ENCODE results near the gene TSPAN7.

Gene TSPAN7

DNA sequence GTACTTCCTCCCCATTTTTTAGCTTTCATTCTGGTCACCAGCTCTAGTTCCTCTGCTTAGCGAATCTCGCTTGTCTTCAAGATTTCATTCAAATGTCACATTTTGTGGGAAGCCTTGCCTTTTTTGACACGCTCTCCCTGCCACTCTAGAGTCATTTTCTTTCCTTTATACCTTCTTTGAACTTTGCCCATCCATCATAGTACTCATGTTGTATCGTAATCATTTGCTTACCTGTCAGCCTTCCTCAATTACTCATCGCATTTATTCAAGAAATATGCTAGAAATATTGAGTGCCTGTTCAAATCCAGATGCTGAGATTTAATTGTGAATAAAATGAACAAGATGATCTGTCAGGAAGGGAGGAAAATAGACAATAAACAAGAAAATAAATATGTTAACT lies 21.8 kb downstream of the TSPAN7 start:
- in situ Hi-C loops (cut with HindIII; ENCODE audit: low sequenced_read_pairs), result no loop called here

DNA sequence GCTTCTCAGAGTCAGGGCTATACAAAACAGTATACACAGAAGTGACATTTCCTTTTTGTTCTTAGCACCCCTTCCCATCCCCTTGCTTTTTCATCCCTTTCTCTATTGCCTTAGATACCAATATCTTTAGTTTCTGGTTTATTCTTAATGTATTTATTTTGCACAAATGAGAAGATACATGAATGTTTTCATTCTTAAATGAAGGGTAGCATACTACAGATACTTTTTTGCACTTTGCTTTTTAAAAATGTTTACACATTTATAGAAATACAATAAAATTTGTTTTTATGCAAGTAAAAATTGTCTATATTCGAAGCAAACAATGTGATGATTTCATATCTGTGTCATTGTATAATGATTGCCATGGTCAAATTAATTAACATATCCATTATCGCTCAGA lies 33.1 kb downstream of the TSPAN7 start:
- in situ Hi-C loops (cut with HindIII; ENCODE audit: low sequenced_read_pairs), result no loop called here

DNA sequence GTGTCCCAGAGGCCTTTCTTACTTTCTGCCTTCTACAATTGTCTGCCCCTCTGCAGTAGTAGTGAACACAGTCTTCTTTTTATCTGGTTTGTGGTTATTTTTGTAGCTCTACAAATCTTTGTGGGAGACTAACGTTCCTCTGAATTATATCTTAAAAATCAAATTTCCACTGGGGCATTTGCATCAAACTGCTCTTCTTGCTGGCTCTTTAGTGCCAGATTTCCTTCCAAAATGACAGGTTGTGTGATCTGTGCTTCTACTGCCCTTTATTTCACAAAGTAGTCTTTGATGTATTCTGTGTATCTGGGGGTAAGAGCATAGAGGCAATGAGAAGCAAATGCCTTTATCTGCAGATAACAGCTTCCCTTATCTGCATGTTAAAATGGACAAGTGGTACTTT lies 34.5 kb downstream of the TSPAN7 start:
- in situ Hi-C loops (cut with HindIII; ENCODE audit: low sequenced_read_pairs), result no loop called here

GRCh38 chrX:38596939-38597338 lies 35.6 kb downstream of the TSPAN7 start:
- in situ Hi-C loops (cut with HindIII; ENCODE audit: low sequenced_read_pairs), result no loop called here

DNA sequence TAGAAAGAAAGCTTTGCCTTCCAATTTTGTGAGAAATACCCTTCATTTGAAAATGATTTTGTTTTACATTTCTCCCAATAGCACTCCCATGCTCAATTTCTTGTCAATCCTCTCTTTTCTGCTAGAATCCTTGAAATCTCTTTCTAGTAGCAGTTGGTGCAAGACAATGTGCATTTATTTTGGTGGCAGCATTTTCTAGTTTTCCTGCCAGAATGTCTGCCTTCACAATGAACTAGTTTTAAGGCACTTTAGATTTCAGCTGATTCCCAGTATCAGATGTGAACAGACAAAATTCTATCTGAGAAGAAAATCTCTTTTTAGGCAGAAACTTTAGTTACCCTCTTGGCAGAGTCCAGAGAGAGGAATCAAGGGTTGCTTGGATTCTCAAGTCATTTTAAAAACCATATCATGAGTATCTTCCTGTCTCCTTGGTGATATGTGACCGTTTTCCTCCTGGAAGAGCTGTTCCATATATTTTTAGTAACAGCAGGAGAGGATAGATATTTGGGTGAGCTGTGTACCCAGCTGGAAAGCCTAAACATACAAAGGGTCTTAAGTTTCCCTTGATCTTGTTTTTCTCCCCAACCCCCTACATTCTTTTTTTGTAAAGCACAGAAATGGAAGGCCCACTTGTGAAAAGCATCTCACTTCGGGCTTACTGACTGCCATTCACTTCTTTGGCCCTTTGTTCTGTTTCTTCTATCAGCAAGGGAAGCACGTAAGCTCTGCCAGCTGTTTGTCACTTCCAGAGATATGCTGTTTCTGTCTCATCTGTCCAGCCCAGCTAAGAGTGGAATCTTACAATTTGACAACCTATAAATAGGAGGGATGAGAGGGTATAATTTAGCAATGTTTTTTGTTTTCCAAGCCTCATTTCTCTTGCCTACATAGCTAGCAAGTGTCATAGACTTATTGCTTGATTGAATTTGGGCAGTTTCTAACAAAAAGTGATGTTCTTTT lies 38.7 kb downstream of the TSPAN7 start:
- in situ Hi-C loops (cut with HindIII; ENCODE audit: low sequenced_read_pairs), result no loop called here

DNA sequence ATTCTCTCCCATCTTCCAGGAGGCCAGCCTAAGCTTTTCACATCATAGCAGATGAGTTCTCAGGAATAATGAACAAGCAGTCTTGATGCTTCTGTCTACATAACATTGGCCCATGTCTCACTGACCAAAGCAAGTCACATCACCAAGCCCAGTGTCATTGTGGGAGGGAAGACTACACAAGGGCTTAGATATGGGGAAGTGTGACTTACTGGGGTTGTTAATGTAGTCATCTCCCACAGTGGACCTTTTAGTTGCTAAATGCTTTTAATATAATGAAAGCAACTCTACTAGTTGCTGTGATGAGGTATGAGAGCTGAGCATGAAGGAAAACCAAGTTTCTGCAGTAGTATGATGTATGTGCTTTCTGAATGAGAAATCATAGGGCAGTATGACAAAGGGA lies 40.5 kb downstream of the TSPAN7 start:
- in situ Hi-C loops (cut with HindIII; ENCODE audit: low sequenced_read_pairs), result no loop called here

DNA sequence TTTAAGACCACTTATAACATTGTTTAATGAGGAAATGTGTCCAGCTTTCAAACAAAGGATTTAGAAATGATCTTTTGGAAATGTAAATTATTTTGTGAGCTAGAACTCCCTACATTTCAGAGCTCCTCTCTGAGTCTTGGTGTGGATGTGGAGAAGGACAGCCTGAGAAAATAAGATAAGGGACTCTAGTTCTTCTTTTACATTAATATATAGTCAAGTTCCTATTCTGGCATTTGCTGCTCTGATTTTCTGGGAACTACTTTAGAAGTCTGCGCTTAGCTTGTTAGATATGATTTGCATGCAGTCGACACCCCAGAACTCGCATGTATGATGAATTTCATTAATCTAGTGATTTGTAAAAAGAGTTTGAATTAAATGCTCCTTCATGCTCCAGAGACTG lies 45.5 kb downstream of the TSPAN7 start:
- in situ Hi-C loops (cut with HindIII; ENCODE audit: low sequenced_read_pairs), result no loop called here

DNA sequence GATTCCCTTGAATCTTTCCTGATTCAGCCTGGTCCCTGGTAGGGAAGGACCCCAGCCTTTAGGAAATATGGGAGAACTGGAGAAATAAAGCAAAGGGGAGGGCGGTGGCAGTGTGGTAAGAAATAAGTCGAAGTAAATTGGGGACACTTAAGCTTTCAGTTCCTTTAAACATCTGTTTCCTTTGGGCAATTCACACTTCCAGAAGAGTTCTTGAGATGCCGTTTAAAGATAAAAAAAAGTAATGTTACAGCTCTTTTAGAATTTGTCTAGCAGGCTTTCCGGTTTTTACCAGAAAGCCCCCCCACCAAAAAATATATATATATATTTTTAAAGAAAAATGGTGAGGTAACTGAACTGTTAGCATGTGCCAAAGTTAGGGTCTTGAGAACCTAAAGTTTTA lies 46.6 kb downstream of the TSPAN7 start:
- in situ Hi-C loops (cut with HindIII; ENCODE audit: low sequenced_read_pairs), result no loop called here

- in situ Hi-C loops (cut with HindIII; ENCODE audit: low sequenced_read_pairs), result no loop called here
Measured at GRCh38 chrX:38610849-38611248, 49.5 kb downstream of the TSPAN7 start.

DNA sequence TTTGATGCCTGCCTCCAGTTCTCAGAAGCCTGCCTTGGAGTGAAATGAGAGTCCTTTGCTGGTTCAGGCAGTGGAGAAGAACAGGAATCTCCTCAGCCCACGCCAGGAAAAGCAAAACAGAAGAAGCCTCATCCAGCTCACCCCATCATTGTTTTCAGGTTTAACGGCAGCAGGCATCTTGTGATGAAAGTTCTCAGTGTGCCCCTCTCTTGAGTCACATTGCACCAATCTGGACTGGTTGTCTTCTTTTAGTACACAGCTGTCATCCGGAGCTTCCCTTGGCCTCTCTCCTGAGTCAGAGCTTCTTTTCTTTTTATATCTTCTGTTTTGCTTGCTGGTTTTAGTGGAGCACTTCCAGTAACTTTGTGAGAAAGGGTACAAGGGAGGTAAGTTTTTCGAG lies 50.9 kb downstream of the TSPAN7 start:
- in situ Hi-C loops (cut with HindIII; ENCODE audit: low sequenced_read_pairs), result no loop called here

- in situ Hi-C loops (cut with HindIII; ENCODE audit: low sequenced_read_pairs), result no loop called here
Measured at GRCh38 chrX:38614485-38614884, 53.1 kb downstream of the TSPAN7 start.

GRCh38 chrX:38616904-38617303 lies 55.6 kb downstream of the TSPAN7 start:
- in situ Hi-C loops (cut with HindIII; ENCODE audit: low sequenced_read_pairs), result no loop called here

DNA sequence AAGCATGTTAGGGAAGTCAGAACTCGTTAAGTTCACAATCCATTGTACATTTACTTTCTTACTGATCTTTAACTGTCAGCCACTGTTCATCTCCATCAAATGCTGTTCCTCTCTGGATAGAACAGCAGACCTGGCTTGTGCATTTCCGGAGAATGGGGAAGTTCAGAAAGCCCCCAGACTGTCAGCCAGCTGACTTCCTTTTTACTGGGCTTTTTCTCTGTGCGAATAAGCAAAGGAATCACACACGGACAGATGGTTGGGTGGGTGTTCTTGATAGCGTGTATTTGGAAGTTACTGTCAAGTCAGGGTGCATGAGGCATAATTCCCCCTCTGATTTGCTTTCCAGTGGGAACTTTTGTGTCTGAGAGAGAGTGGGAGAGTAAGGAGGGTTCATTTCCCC lies 56.8 kb downstream of the TSPAN7 start:
- in situ Hi-C loops (cut with HindIII; ENCODE audit: low sequenced_read_pairs), result no loop called here

GRCh38 chrX:38620623-38621022 lies 59.3 kb downstream of the TSPAN7 start:
- in situ Hi-C loops (cut with HindIII; ENCODE audit: low sequenced_read_pairs), result no loop called here

DNA sequence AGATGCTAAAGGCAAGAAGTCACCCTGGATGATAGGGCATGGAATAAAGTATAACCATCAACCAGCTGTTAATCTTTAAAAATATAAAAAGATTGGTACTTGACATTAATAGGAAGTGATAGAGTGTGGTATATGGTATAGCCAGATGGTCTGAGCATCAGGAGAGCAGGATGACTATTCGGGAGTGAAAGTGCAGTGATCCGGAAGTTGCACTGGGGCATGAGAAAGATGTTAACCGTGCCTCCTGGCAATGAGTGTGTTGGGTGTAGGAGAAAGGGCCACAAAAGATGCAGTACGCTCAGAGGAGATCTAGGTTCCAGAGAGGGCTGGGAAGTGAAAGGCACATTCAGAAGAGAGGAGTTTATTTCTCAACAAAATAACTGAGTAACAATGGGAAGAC lies 65.0 kb downstream of the TSPAN7 start:
- in situ Hi-C loops (cut with HindIII; ENCODE audit: low sequenced_read_pairs), result no loop called here

DNA sequence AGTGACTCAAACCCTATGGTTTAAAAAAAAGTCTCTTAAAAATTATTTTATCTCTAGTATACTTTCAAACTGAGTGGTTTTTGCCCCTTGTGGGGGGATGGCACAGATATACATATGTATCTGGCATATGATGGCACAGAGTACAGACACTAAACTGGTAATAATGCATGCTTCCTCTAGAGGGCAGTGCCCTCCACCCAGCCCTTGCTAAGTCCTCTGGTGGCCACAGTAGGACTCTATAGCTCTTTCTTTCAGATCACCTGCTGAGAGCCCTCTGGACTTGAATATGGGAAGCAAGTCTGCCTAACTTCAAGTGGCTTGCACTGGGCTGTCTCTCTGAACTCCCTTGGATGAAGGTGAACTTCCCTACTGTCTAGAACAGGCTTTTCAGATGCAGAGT lies 66.3 kb downstream of the TSPAN7 start:
- in situ Hi-C loops (cut with HindIII; ENCODE audit: low sequenced_read_pairs), result no loop called here

DNA sequence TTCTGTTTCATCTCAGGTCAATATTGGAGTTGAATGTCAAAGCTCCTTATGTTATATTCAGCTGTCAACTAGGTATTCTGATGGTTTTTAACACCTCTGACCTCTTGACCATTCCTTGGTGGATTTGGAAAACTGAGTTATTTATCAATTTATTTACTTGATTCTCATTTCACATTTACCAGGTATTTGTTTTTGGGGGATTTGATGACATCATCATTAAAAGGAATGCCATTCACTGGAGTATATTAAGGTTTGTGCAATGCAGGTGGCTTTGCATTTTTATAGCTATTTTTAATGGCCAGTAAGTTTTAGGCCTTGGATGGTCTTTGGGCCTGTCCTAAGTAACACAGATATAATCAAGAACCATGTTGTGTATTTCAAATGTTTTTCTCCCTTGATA lies 67.2 kb downstream of the TSPAN7 start:
- in situ Hi-C loops (cut with HindIII; ENCODE audit: low sequenced_read_pairs), result no loop called here

DNA sequence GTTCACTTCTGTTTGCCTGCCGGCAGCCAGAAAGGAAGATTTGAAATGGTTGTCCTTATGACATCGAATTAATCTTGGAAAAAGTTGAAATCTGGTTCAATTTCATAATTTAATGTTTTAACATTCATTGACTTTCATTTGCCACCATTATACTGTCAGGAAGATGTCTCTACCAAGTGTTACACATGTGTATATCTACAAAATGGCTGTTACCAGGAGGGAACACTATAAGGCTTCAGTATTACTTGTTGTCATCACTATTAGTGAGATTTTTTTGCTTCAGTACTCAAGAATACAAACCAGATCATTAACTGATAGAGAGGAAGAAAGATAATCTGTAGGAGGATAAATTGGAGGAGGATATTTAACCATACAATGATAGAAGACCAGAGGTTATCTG lies 71.2 kb downstream of the TSPAN7 start:
- in situ Hi-C loops (cut with HindIII; ENCODE audit: low sequenced_read_pairs), result no loop called here

GRCh38 chrX:38634665-38635064 lies 73.3 kb downstream of the TSPAN7 start:
- in situ Hi-C loops (cut with HindIII; ENCODE audit: low sequenced_read_pairs), result no loop called here

GRCh38 chrX:38636949-38637819 lies 75.8 kb downstream of the TSPAN7 start:
- in situ Hi-C loops (cut with HindIII; ENCODE audit: low sequenced_read_pairs), result no loop called here

GRCh38 chrX:38638952-38639529 lies 77.7 kb downstream of the TSPAN7 start:
- in situ Hi-C loops (cut with HindIII; ENCODE audit: low sequenced_read_pairs), result no loop called here

- in situ Hi-C loops (cut with HindIII; ENCODE audit: low sequenced_read_pairs), result no loop called here
Measured at GRCh38 chrX:38639730-38640129, 78.4 kb downstream of the TSPAN7 start.

All from DLD1 (cell line).